CD14-positive monocyte (primary cell): ENCODE measurements around the gene SSTR5. TPM values are rescaled to one million over a fixed set of nuclear protein-coding genes. Genes with fewer than 3 reads are reported as not detected.

Source experiments
- DNase-seq, 3 donors: peaks; one replicate each; pipeline ENCODE4 v3.0.0-alpha.2; 2011 to 2022
- H2AFZ ChIP-seq: 2 replicates; pipeline ENCODE4 v1.6.0; 2012; ENCODE audit warnings: mild to moderate bottlenecking, low read depth, low read length, inconsistent platforms; ENCODE audit not compliant: insufficient read depth, poor library complexity, severe bottlenecking
- H3K27ac ChIP-seq, 2 donors: 1 replicate in 1 of 2; 2 replicates in 1 of 2; pipeline ENCODE4 v1.5.1; 2012 to 2013; ENCODE audit warnings: low read length in 2 of 2, control low read depth in 1 of 2, inconsistent platforms in 1 of 2, low read depth in 1 of 2, mild to moderate bottlenecking in 1 of 2
- H3K27me3 ChIP-seq, 2 donors: one replicate each; pipeline versions ENCODE4 v1.6.0 to v1.6.1; 2011 to 2013; ENCODE audit warnings: low read length in 2 of 2; ENCODE audit not compliant: control insufficient read depth in 2 of 2, insufficient read depth in 2 of 2
- H3K36me3 ChIP-seq, 2 donors: replicated peaks in 1 of 2; 1 replicate in 1 of 2; 2 replicates in 1 of 2; pipeline versions ENCODE4 v1.5.1 to v1.6.1; 2012 to 2013; ENCODE audit warnings: low read length in 2 of 2, control low read depth in 1 of 2, inconsistent platforms in 1 of 2, mild to moderate bottlenecking in 1 of 2; ENCODE audit not compliant: insufficient read depth in 2 of 2, control insufficient read depth in 1 of 2
- H3K4me1 ChIP-seq, 2 donors: 1 replicate in 1 of 2; 2 replicates in 1 of 2; pipeline versions ENCODE4 v1.5.1 to v1.6.1; 2012 to 2013; ENCODE audit warnings: low read length in 2 of 2, control low read depth in 1 of 2, inconsistent platforms in 1 of 2, mild to moderate bottlenecking in 1 of 2, moderate library complexity in 1 of 2; ENCODE audit not compliant: insufficient read depth in 2 of 2, control insufficient read depth in 1 of 2
- H3K4me2 ChIP-seq: replicated peaks from 2 replicates; pipeline ENCODE3; 2012; ENCODE audit warnings: low read length, moderate library complexity, mild to moderate bottlenecking; ENCODE audit not compliant: poor library complexity, severe bottlenecking; ENCODE audit errors: extremely low read depth
- H3K4me3 ChIP-seq, 3 experiments: fragments of 200-600 bp in 1 of 3; sonication (generic) in 1 of 3; replicated peaks in 1 of 3; 1 replicate in 2 of 3; 2 replicates in 1 of 3; pipeline ENCODE4 v1.5.1; 2011 to 2013; ENCODE audit warnings: low read length in 3 of 3, mild to moderate bottlenecking in 3 of 3, control low read depth in 2 of 3, low read depth in 2 of 3, inconsistent platforms in 1 of 3, moderate library complexity in 1 of 3
- H3K79me2 ChIP-seq: 2 replicates; pipeline ENCODE4 v1.6.0; 2012; ENCODE audit warnings: mild to moderate bottlenecking, control low read depth, inconsistent platforms, low read length, moderate library complexity; ENCODE audit not compliant: insufficient read depth
- H3K9ac ChIP-seq: 2 replicates; pipeline ENCODE4 v1.6.0; 2017; ENCODE audit warnings: low read length, mild to moderate bottlenecking; ENCODE audit not compliant: insufficient read depth, poor library complexity, severe bottlenecking
- H3K9me3 ChIP-seq, 2 donors: replicated peaks in 1 of 2; 1 replicate in 1 of 2; 2 replicates in 1 of 2; pipeline versions ENCODE4 v1.5.1 to v1.6.1; 2012 to 2013; ENCODE audit warnings: low read length in 2 of 2, control low read depth in 1 of 2; ENCODE audit not compliant: control insufficient read depth in 1 of 2, insufficient read depth in 1 of 2
- H4K20me1 ChIP-seq: 2 replicates; pipeline ENCODE4 v1.6.0; 2012; ENCODE audit warnings: mild to moderate bottlenecking, low read length, control low read depth, moderate library complexity; ENCODE audit not compliant: insufficient read depth
- H3K27ac Mint-ChIP-seq, 7 donors: one replicate each; pipeline ENCODE4 v1.8.0; 2020; ENCODE audit warnings: mild to moderate bottlenecking in 7 of 7, mixed read lengths in 7 of 7, moderate library complexity in 6 of 7, inconsistent platforms in 2 of 7
- H3K27me3 Mint-ChIP-seq, 3 donors: one replicate each; pipeline ENCODE4 v1.8.0; 2021 to 2022; ENCODE audit warnings: low read depth in 3 of 3, mild to moderate bottlenecking in 3 of 3, mixed read lengths in 3 of 3, moderate library complexity in 3 of 3, inconsistent platforms in 1 of 3
- H3K36me3 Mint-ChIP-seq, 2 donors: one replicate each; pipeline ENCODE4 v1.8.0; 2020; ENCODE audit warnings: mixed read lengths in 2 of 2, inconsistent platforms in 1 of 2, mild to moderate bottlenecking in 1 of 2
- H3K4me1 Mint-ChIP-seq: one replicate; pipeline ENCODE4 v1.8.0; 2020; ENCODE audit warnings: mild to moderate bottlenecking, mixed read lengths
- H3K4me3 Mint-ChIP-seq, 2 donors: one replicate each; pipeline ENCODE4 v1.8.0; 2020; ENCODE audit warnings: mild to moderate bottlenecking in 2 of 2, mixed read lengths in 2 of 2, moderate library complexity in 1 of 2
- H3K9me3 Mint-ChIP-seq, 7 donors: one replicate each; pipeline ENCODE4 v1.8.0; 2020 to 2022; ENCODE audit warnings: mixed read lengths in 7 of 7, mild to moderate bottlenecking in 6 of 7, moderate library complexity in 6 of 7, inconsistent platforms in 2 of 7
- WGBS: methylation state at CpG from one replicate; pipeline ENCODE4 v1.1.5; 2013; ENCODE audit warnings: missing lambda C conversion rate; ENCODE audit not compliant: insufficient coverage; 5-methylcytosine and 5-hydroxymethylcytosine counted together
- intact Hi-C, 2 donors: fragments of 100-400 bp; cut with micrococcal nuclease; formaldehyde crosslinking; loops; one replicate each; pipeline versions ENCODE4 v1.15.0 to v1.15.1; 2023
- polyA plus RNA-seq, 3 donors: library from polyadenylated mRNA; depleted of rRNA in 1 of 3; unstranded in 2 of 3; stranded (reverse) in 1 of 3; fragments of 300-500 nt in 2 of 3; fragments of >200 nt in 1 of 3; fragmentation: Illumina TruSeq in 2 of 3; gene quantifications; 1 replicate in 2 of 3; 2 replicates in 1 of 3; pipeline ENCODE4 v1.2.3, GENCODE V29; 2012 to 2021
- TF ChIP-seq, protein P1 (sequence below): fragments of 200-600 bp; IDR thresholded peaks from one replicate; pipeline ENCODE4 v1.8.0; 2022; ENCODE audit warnings: antibody characterized with exemption, mild to moderate bottlenecking

The SSTR5 gene
- polyA plus RNA-seq, 3 donors = not detected

GRCh38 chr16:1088295-1089170, 16.0 kb downstream of the SSTR5 start:
- Histone ChIP-seq H2AFZ (no peak overlapping the region), H3K9me3 (peaks cover 30 to 47% of the 10 kb centered on the region in 2 donors), H3K79me2 (no peaks in the 10 kb centered on the region), H3K36me3 (no peaks in the 10 kb centered on the region), H3K9ac (no peak overlapping the region), H3K4me3 (no peak overlapping the region), H3K4me1 (no peaks in the 10 kb centered on the region), H3K4me2 (no peak overlapping the region), H4K20me1 (no peaks in the 10 kb centered on the region), H3K27me3 (peaks cover 0 to 9% of the 10 kb centered on the region in 2 donors), H3K27ac (no peak overlapping the region)
- WGBS = 91% methylated on average over 35 of the region's 40 CpGs
- no peak overlapping the region for H3K4me3 Mint-ChIP-seq
- intact Hi-C loops = no loop called here
- peaks cover 6 to 30% (median 12%) of the 10 kb centered on the region in 3 donors for H3K27me3 Mint-ChIP-seq
- TF ChIP-seq, protein P1, sequence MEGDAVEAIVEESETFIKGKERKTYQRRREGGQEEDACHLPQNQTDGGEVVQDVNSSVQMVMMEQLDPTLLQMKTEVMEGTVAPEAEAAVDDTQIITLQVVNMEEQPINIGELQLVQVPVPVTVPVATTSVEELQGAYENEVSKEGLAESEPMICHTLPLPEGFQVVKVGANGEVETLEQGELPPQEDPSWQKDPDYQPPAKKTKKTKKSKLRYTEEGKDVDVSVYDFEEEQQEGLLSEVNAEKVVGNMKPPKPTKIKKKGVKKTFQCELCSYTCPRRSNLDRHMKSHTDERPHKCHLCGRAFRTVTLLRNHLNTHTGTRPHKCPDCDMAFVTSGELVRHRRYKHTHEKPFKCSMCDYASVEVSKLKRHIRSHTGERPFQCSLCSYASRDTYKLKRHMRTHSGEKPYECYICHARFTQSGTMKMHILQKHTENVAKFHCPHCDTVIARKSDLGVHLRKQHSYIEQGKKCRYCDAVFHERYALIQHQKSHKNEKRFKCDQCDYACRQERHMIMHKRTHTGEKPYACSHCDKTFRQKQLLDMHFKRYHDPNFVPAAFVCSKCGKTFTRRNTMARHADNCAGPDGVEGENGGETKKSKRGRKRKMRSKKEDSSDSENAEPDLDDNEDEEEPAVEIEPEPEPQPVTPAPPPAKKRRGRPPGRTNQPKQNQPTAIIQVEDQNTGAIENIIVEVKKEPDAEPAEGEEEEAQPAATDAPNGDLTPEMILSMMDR = no peak
- DNase-seq = no peak
- H3K4me1 Mint-ChIP-seq = no peaks in the 10 kb centered on the region
- H3K27ac Mint-ChIP-seq = no peak overlapping the region
- H3K9me3 Mint-ChIP-seq = peaks cover 27 to 68% (median 42%) of the 10 kb centered on the region in 7 donors
- no peaks in the 10 kb centered on the region for H3K36me3 Mint-ChIP-seq

GRCh38 chr16:1089439-1089821, 16.9 kb downstream of the SSTR5 start:
- H3K27ac Mint-ChIP-seq = no peak overlapping the region
- peaks cover 20 to 61% (median 34%) of the 10 kb centered on the region in 7 donors for H3K9me3 Mint-ChIP-seq
- no peaks in the 10 kb centered on the region for H4K20me1 ChIP-seq
- no peaks in the 10 kb centered on the region for H3K36me3 Mint-ChIP-seq
- no peaks in the 10 kb centered on the region for H3K79me2 ChIP-seq
- H3K4me2 ChIP-seq = no peak overlapping the region
- H3K9ac ChIP-seq = no peak overlapping the region
- no peaks in the 10 kb centered on the region for H3K36me3 ChIP-seq
- H3K4me3 Mint-ChIP-seq = no peak overlapping the region
- peaks cover 3 to 32% (median 13%) of the 10 kb centered on the region in 3 donors for H3K27me3 Mint-ChIP-seq
- H3K4me3 ChIP-seq = no peak overlapping the region
- H3K4me1 Mint-ChIP-seq = no peaks in the 10 kb centered on the region
- TF ChIP-seq, protein P1 = no peak
- WGBS = 83% methylated on average over 17 of the region's 17 CpGs
- H3K27me3 ChIP-seq = peaks cover 0 to 9% of the 10 kb centered on the region in 2 donors
- DNase-seq = no peak
- intact Hi-C loops = no loop called here
- H3K9me3 ChIP-seq = peaks cover 23 to 38% of the 10 kb centered on the region in 2 donors
- H2AFZ ChIP-seq = no peak overlapping the region
- no peak overlapping the region for H3K27ac ChIP-seq
- no peaks in the 10 kb centered on the region for H3K4me1 ChIP-seq
